ENCODE data around the gene PRKCE.
"Not testable (repeated sequence)": the region's sequence is repeated elsewhere in the genome, so short reads cannot be mapped to it uniquely, and the experiment has no call there.

The PRKCE gene

DNA sequence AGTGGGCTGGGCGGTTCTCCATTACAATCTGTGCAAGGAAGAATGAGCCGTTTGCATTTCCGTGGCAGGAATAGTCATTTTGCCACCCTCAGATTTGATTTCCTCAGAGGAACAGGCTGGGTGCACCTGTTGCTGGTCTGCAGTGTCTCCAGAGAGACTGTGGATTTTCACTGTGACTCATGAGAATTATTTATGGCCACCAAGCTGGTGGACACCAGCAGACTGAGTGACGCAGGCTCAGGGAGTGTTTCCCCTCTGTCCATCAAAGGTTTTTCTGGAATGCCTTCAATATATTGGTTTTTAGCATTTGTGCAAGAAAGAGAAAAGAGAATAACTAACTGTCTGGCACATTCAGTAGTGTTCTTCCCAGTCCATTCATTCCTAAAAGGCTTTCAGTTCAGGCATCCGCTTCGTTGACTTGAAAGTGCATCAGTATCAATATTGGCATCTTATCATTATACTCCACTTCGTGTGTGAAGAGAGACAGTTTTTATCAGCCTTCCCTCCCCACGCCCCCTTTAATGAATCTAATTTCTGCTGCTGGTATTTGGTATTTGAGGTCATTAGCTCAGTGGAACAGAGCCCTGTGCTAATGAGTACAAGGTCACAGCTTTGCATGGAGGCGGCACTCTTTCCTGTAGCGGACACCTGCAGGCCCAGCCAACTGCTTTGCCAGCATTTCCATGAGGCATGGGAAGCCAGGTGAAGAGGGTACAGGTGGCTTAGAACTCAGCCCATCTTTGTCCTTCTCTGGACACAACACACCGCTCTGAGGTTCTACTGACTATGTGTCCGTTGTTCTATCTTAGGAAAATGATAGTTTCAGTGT is 39.9 kb downstream of the PRKCE start:
- TF ChIP-seq, protein P1, sequence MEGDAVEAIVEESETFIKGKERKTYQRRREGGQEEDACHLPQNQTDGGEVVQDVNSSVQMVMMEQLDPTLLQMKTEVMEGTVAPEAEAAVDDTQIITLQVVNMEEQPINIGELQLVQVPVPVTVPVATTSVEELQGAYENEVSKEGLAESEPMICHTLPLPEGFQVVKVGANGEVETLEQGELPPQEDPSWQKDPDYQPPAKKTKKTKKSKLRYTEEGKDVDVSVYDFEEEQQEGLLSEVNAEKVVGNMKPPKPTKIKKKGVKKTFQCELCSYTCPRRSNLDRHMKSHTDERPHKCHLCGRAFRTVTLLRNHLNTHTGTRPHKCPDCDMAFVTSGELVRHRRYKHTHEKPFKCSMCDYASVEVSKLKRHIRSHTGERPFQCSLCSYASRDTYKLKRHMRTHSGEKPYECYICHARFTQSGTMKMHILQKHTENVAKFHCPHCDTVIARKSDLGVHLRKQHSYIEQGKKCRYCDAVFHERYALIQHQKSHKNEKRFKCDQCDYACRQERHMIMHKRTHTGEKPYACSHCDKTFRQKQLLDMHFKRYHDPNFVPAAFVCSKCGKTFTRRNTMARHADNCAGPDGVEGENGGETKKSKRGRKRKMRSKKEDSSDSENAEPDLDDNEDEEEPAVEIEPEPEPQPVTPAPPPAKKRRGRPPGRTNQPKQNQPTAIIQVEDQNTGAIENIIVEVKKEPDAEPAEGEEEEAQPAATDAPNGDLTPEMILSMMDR (IDR thresholded peaks at IDR 0.05; ENCODE audit: control insufficient read depth, insufficient read depth, low read depth, low read length, missing control alignments): no peak
- H3K4me3 ChIP-seq (ENCODE audit: control insufficient read depth, low read depth, low read length): no peak overlapping the region
- no peak for DNase-seq (ENCODE audit: low read depth)

DNA sequence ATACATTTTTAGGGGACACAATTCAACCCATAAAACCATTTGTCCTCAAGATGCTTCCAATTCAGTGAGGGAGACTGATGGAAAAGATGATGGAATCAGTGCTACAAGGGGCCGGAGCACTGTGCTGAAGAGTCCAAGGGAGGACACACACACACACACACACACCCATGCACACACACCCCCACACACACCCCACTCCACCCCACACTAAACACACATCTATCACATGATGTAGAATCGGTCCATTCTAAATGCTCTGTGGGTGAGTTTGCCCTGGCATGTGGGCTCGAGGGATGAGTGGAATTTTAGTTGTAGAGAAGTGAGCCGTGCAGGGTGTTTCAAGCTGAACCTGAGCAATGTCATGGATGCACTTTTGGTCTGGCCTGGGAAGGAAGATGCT is 41.1 kb downstream of the PRKCE start:
- TF ChIP-seq, protein P1 (IDR thresholded peaks at IDR 0.05; ENCODE audit: control insufficient read depth, insufficient read depth, low read depth, low read length, missing control alignments): no peak
- DNase-seq (ENCODE audit: low read depth): no peak
- no peak overlapping the region for H3K4me3 ChIP-seq (ENCODE audit: control insufficient read depth, low read depth, low read length)

DNA sequence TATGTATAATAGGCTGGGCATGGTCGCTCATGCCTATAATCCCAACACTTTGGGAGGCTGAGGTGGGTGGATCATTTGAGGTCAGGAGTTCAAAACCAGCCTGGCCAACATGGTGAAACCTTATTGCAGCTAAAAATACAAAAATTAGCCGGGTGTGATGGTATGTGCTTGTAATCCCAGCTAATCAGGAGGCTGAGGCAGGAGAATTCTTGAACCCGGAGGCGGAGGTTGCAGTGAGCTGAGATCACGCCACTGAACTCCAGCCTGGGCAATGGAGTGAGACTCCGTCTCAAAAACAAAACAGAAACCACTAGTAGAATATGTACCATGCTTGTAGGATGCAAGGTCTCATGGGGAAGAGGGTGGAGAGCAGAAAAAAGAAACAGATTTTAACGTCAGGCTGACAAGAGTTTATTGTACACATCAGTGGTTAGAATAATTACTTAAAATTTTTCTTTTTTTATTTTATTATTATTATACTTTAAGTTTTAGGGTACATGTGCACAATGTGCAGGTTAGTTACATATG is 44.1 kb downstream of the PRKCE start:
- not testable (repeated sequence) for H3K4me3 ChIP-seq (ENCODE audit: control insufficient read depth, low read depth, low read length); DNase-seq (ENCODE audit: low read depth)

DNA sequence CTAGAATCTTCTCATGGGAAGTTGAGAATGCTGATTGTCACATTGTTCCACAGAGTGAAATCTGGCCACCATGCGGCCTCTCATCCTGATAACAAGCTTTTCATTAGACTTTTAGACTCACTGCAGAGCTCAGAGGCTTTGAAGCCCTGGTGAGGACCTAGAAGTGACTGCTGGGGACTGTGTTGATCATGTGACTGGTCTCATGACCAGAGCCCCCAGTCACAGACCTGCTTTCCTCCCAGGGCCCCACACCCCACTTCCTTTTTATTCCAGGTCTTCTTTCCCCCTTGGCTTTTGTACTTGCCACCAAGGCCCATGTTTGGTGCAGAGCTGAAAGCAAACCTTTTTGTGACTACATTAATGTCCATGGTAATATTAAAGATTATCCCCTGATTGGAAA is 45.2 kb downstream of the PRKCE start:
- no peak overlapping the region for H3K4me3 ChIP-seq (ENCODE audit: control insufficient read depth, low read depth, low read length)
- TF ChIP-seq, protein P1 (IDR thresholded peaks at IDR 0.05; ENCODE audit: control insufficient read depth, insufficient read depth, low read depth, low read length, missing control alignments): no peak
- no peak for DNase-seq (ENCODE audit: low read depth)

GRCh38 chr2:45697190-45697589 is 45.7 kb downstream of the PRKCE start:
- DNase-seq (ENCODE audit: low read depth): no peak
- TF ChIP-seq, protein P1 (IDR thresholded peaks at IDR 0.05; ENCODE audit: control insufficient read depth, insufficient read depth, low read depth, low read length, missing control alignments): no peak
- no peak overlapping the region for H3K4me3 ChIP-seq (ENCODE audit: control insufficient read depth, low read depth, low read length)

GRCh38 chr2:45698554-45698953 is 47.1 kb downstream of the PRKCE start:
- DNase-seq (ENCODE audit: low read depth): no peak
- no peak overlapping the region for H3K4me3 ChIP-seq (ENCODE audit: control insufficient read depth, low read depth, low read length)
- TF ChIP-seq, protein P1 (IDR thresholded peaks at IDR 0.05; ENCODE audit: control insufficient read depth, insufficient read depth, low read depth, low read length, missing control alignments): no peak

DNA sequence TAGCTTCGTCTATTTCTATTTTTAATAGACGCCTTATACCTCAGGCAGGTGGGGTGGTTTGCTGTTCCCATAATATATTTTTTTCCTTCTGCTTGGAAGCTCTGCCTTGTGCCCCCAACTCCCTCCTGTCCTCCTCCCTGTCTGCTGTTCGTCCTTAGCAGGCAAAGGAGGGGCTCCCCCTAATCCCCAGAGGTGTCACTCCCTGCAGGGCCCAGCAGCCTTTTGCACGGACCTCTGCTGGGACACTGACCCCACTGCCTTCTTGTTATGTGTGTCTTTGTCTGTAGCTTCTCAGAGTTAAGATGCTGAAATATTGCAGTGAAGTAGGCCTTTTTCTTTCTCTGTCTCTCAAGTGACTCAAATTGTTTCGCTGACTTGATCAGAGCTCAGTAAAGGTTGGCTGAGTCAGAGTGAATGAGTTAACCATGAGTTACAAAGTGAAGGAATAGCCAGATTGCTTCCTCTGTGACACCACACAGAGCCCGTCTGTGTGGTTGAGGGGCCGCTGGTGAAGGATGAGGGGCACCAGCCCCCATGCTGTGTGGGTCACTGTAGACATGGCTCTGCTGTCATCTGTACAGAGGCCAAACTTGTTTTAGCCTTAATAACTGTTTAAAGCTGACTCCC is 47.7 kb downstream of the PRKCE start:
- no peak overlapping the region for H3K4me3 ChIP-seq (ENCODE audit: control insufficient read depth, low read depth, low read length)
- peak; percentile 46 for DNase-seq (ENCODE audit: low read depth)
- TF ChIP-seq, protein P1 (IDR thresholded peaks at IDR 0.05; ENCODE audit: control insufficient read depth, insufficient read depth, low read depth, low read length, missing control alignments): no peak
